GM12865 (cell line): ENCODE measurements around the gene GNG4.

Source experiments
- DNase-seq: peaks from one replicate; pipeline ENCODE4 v3.0.0; 2010; ENCODE audit warnings: low read depth
- H3K4me3 ChIP-seq: 2 replicates; pipeline ENCODE4 v1.5.1; 2011; ENCODE audit warnings: mild to moderate bottlenecking, low read depth, low read length, control low read depth
- CTCF ChIP-seq: IDR thresholded peaks from 2 replicates; pipeline ENCODE4 v1.5.1; 2011; ENCODE audit warnings: low read length, control low read depth, low read depth, inconsistent platforms; ENCODE audit not compliant: insufficient read depth; ENCODE audit errors: missing control alignments

GNG4 gene

GRCh38 chr1:235567812-235568503 is 81.6 kb downstream of the GNG4 start:
- H3K4me3 ChIP-seq, result no peak overlapping the region
- peak; percentile 4 for DNase-seq
- TF ChIP-seq CTCF, result no peak

- no peak overlapping the region for H3K4me3 ChIP-seq
- DNase-seq, result no peak
- no peak for TF ChIP-seq CTCF
These were observed 83.5 kb downstream of the GNG4 start for GRCh38 chr1:235566084-235566483.

- TF ChIP-seq CTCF, result no peak
- DNase-seq, result no peak
- H3K4me3 ChIP-seq, result no peak overlapping the region
These were observed 86.0 kb downstream of the GNG4 start for GRCh38 chr1:235563513-235564061.

GRCh38 chr1:235562589-235562988 is 87.0 kb downstream of the GNG4 start:
- H3K4me3 ChIP-seq, result no peak overlapping the region
- TF ChIP-seq CTCF, result no peak
- no peak for DNase-seq

- H3K4me3 ChIP-seq, result no peak overlapping the region
- no peak for DNase-seq
- TF ChIP-seq CTCF, result no peak
These were observed 90.9 kb downstream of the GNG4 start for GRCh38 chr1:235558621-235559169.

GRCh38 chr1:235557495-235557894 is 92.1 kb downstream of the GNG4 start:
- H3K4me3 ChIP-seq, result no peak overlapping the region
- no peak for DNase-seq
- peak; percentile 17 for TF ChIP-seq CTCF
